GOT3 (cell line): Measurements from ENCODE around the gene HACD1.

Source experiments
- DNase-seq: peaks from one replicate; lab custom pipeline; 2025; ENCODE audit warnings: mixed read lengths; lab: John Stamatoyannopoulos, UW

Gene HACD1

DNA sequence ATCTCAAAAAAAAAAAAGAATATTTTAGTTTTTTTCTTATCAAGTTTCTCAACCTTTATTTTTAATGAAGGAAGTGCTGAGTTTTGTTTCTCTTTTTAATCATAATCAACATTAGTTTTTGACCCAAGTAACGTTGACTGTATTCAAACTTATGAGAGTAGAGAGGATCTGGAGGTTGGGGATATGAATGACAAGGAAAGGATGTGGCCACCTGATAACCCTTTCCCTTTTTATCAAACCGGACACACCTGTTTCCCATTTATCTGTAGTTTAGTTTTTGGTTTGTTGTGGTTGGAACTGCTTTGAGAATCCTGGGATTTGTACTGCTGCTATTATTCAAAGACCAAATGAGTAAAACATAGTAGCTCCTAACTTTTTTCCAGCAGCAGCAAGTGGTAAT lies 38.6 kb downstream of the HACD1 start:
- DNase-seq: no peak

GRCh38 chr10:17576768-17577167 lies 40.4 kb downstream of the HACD1 start:
- DNase-seq: no peak

- DNase-seq: no peak
Observed at GRCh38 chr10:17564911-17565310, 52.3 kb downstream of the HACD1 start.

GRCh38 chr10:17563452-17563851 lies 53.7 kb downstream of the HACD1 start:
- no peak for DNase-seq

GRCh38 chr10:17562614-17563013 lies 54.6 kb downstream of the HACD1 start:
- no peak for DNase-seq

DNA sequence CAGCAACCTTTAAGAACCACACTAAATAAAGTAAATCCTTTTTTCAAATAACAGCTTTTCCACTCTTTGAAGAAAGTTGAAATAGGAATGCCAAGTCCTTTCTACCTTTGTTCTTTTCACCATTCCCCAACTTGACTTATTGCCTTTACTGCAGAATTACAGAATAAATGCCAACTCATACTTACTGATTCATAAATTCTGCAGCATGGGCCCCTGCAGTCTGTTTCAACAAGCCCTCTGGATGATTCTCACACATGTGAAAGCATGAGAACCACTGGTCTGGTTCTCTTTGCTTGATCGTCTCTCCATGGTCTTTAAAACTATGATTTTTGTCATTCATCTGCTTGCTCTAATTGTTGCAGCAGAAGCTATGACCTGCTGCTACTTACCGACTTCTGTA lies 56.1 kb downstream of the HACD1 start:
- DNase-seq: no peak

GRCh38 chr10:17557459-17557858 lies 59.7 kb downstream of the HACD1 start:
- DNase-seq: no peak

DNA sequence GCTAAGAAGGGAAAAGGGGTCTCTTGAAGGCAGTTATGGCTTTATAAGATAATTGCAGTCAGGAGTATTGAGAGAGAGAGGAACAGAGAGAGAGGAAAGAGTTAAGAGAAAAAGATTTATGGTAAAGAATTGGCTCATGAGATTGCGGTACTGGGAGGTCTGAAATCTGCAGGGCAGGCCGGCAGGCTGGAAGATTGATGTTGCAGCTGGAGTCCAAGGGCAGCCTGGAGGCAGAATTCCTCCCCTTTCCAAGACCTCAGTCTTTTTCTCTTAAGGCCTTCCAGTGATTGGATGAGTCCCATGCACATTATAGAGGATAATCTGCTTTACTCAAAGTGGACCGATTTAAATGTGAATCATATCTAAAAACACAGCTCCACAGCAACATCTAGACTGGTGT lies 68.4 kb downstream of the HACD1 start:
- no peak for DNase-seq

DNA sequence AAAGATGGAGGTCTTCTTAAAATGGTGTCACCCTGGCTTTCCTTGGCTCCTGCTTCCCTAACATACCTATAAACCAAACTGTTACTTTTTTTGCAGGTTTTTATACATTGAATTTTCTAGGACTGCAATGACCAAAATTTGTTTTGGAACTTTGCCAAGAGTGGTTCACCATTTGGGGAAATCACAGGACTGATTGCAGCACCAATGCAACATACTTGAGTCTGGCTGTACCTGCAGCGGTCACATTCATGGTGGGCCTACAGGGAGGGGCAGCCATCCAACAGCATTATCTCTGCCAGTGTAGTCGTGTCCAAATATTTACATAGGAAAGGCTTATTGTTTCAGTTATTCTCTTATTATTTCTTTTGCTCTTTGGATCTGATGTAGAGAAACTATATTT lies 69.0 kb downstream of the HACD1 start:
- no peak for DNase-seq

GRCh38 chr10:17547060-17547459 lies 70.1 kb downstream of the HACD1 start:
- no peak for DNase-seq

- DNase-seq: no peak
Observed at GRCh38 chr10:17544465-17544864, 72.7 kb downstream of the HACD1 start.
